Measurements from ENCODE around the gene INSM2.

The INSM2 gene

GRCh38 chr14:35506461-35506860 lies 27.5 kb upstream of the INSM2 start:
- no peak for TF ChIP-seq CTCF (IDR thresholded peaks at IDR 0.05)
- Histone ChIP-seq H3K27ac (no peak overlapping the region), H3K4me3 (no peak overlapping the region)
- no peak for DNase-seq (ENCODE audit: low spot score)

DNA sequence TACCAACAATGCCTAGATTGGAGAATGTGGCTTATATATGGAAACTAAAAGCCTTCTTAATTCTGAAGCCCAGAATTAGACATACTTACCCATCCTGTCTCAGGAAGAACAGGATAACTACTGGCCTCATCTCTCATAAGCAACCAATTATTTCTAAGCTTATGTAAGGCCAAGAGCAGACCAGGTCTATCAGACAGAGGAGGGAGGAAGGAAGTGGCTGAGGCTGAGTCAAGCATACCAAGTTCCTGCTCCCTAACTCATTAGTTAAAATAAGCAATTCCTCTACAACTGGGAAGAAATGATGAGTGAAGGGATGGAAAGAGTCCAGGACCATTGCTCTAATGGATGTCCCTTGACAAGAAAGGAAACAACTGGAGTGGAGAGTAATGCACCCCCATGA lies 27.0 kb upstream of the INSM2 start:
- no peak for DNase-seq (ENCODE audit: low spot score)
- TF ChIP-seq CTCF (IDR thresholded peaks at IDR 0.05): no peak
- no peak overlapping the region for H3K27ac ChIP-seq
- H3K4me3 ChIP-seq: no peak overlapping the region

- no peak for TF ChIP-seq CTCF (IDR thresholded peaks at IDR 0.05)
- no peak for DNase-seq (ENCODE audit: low spot score)
These were observed 24.1 kb upstream of the INSM2 start for GRCh38 chr14:35509846-35510245.

GRCh38 chr14:35512765-35513164 lies 21.2 kb upstream of the INSM2 start:
- no peak overlapping the region for H3K4me3 ChIP-seq
- DNase-seq (ENCODE audit: low spot score): no peak
- TF ChIP-seq CTCF (IDR thresholded peaks at IDR 0.05): no peak
- H3K27ac ChIP-seq: no peak overlapping the region

More at GRCh38 chr14:35509846-35510245, 24.1 kb upstream of the INSM2 start:
- Histone ChIP-seq H3K4me3 (no peak overlapping the region), H3K27ac (no peak overlapping the region)

GRCh38 chr14:35515916-35516315 lies 18.0 kb upstream of the INSM2 start:
- TF ChIP-seq CTCF (IDR thresholded peaks at IDR 0.05): no peak
- no peak for DNase-seq (ENCODE audit: low spot score)
- Histone ChIP-seq H3K4me3 (no peak overlapping the region), H3K27ac (no peak overlapping the region)

DNA sequence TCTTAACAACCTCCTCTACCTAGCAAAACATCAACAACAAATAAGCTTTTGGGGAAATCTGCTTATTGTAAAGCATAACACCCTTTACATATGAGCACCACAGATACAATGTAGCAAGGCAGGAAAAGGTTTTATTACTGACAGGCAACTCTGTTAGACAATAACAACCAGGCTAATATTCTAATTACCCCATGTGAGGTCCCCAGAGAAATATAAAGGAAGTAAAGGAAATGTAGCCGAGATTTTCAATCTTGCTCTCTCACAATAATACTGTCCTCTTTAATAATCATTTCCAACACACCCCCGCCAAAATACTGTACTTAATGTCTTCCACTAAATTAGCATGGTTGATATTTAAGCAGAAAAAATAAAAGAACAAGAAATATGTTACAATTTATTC lies 14.0 kb upstream of the INSM2 start:
- Histone ChIP-seq H3K27ac (no peak overlapping the region), H3K4me3 (no peak overlapping the region)
- no peak for TF ChIP-seq CTCF (IDR thresholded peaks at IDR 0.05)
- DNase-seq (ENCODE audit: low spot score): no peak

DNA sequence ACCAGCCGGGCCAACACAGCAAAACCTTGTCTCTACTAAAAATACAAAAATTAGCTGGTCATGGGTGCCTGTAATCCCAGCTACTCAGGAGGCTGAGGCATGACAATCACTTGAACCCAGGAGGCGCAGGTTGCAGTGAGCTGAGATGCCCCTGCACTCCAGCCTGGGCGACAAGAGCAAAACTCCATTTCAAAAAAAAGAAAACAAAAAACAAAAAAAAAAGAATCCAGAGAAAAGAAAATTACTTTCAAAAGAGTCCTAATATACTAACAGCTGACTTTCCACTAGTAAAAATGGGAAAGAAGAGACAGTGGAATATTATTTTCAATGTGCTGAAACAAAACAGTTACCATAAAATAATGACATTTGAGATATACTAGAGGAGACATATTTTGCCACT lies 8.3 kb upstream of the INSM2 start:
- TF ChIP-seq CTCF (IDR thresholded peaks at IDR 0.05): no peak
- H3K4me3 ChIP-seq: no peak overlapping the region
- H3K27ac ChIP-seq: no peak overlapping the region
- DNase-seq (ENCODE audit: low spot score): no peak

Data from coronary artery (tissue), 2 donors.